K562 (cell line): Measurements from ENCODE around the gene CERS6. TPM values are rescaled to one million over a fixed set of nuclear protein-coding genes. Genes with fewer than 3 reads are reported as not detected.
A peak's percentile ranks its signal among the peaks of the same experiment; 100 is the strongest.

Experiments
- CLOCK ChIP-seq: fragments of 250-450 bp; sonication (Bioruptor Pico); IDR thresholded peaks from 2 replicates; pipeline ENCODE4 v1.4.0; 2020; ENCODE audit warnings: mild to moderate bottlenecking, moderate library complexity, borderline replicate concordance
- CTCF ChIP-seq, 3 experiments: IDR thresholded peaks in 2 of 3; conservative IDR thresholded peaks in 1 of 3; 2 replicates each; pipeline ENCODE4 v1.5.1; 2011 to 2012; ENCODE audit warnings: low read length in 3 of 3, mild to moderate bottlenecking in 3 of 3, control low read depth in 2 of 3, improper control_type of control experiment in 1 of 3, inconsistent platforms in 1 of 3, low read depth in 1 of 3, mixed read lengths in 1 of 3, moderate library complexity in 1 of 3; ENCODE audit not compliant: insufficient read depth in 2 of 3
- IRF2 ChIP-seq: sonication (generic); formaldehyde crosslinking; IDR thresholded peaks from 2 replicates; pipeline ENCODE4 v1.8.1; 2022; ENCODE audit warnings: mild to moderate bottlenecking, missing genetic modification reagents
- polyA plus RNA-seq, 8 experiments: library from polyadenylated mRNA; depleted of rRNA in 4 of 8; stranded (reverse) in 5 of 8; unstranded in 3 of 8; fragments of >200 nt; fragmentation: Nextera tagmentation in 2 of 8; fragmentation: Illumina TruSeq in 1 of 8; extraction: Ambion mirVana in 2 of 8; extraction: Trizol in 1 of 8; gene quantifications; 2 replicates each; pipeline versions ENCODE4 v1.2.1 to v1.2.3, GENCODE V29; 2011 to 2014; ENCODE audit warnings: inconsistent platforms in 1 of 8, missing spikeins in 1 of 8
- total RNA-seq, 7 experiments: library from RNA; depleted of rRNA in 6 of 7; stranded (reverse); fragments of >200 nt in 6 of 7; fragmentation: Illumina TruSeq in 2 of 7; extraction: Trizol in 2 of 7; gene quantifications; 2 replicates each; pipeline versions ENCODE4 v1.2.1 to v1.2.3, GENCODE V29; 2011 to 2021; ENCODE audit warnings: low replicate concordance in 1 of 7
- TF ChIP-seq, protein P1 (sequence below): sonication (generic); formaldehyde crosslinking; IDR thresholded peaks from 2 replicates; pipeline ENCODE4 v1.8.1; 2023; ENCODE audit warnings: mild to moderate bottlenecking, missing genetic modification reagents

The CERS6 gene
- total and polyA plus RNA-seq, 9 of the 15 experiments (the other 6 are each of a cell fraction or from before 2014, with no cell fraction given), result 1.6 to 13.6 (median 11.4) TPM

DNA sequence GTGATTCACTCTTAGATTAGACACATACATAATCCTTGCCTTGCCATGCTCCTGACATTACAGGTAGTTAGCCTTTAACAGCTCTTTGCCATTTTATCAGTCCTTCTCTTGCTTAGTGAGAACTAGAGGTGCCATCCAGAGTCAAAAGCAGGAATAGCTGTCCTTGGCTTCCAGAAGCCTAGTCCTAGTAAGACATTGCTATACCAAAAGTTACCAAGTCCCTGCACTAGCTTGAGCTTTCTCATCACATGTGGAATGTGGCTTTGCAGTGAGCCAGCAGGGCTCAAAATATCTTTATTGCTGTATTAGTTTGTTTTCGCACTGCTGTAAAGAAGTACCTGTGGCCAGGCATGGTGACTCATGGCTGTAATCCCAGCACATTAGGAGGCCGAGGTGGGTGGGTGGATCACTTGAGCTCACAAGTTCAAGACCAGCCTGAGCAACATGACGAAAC, 241.6 kb downstream of the CERS6 start (continued):
- TF ChIP-seq CTCF (IDR thresholded peaks at IDR 0.05 in 2 of 3, conservative IDR thresholded peaks at IDR 0.05 in 1 of 3; ENCODE audit: insufficient read depth in 2 of 3, low read depth in 1 of 3, low read length in 3 of 3) (peak in 1 of 3 experiments; percentile 7; a peak in 1 of 6 replicates), CLOCK (CRISPR knock-in tag) (no peak), IRF2 (CRISPR knock-in tag) (no peak)
- TF ChIP-seq, protein P1, sequence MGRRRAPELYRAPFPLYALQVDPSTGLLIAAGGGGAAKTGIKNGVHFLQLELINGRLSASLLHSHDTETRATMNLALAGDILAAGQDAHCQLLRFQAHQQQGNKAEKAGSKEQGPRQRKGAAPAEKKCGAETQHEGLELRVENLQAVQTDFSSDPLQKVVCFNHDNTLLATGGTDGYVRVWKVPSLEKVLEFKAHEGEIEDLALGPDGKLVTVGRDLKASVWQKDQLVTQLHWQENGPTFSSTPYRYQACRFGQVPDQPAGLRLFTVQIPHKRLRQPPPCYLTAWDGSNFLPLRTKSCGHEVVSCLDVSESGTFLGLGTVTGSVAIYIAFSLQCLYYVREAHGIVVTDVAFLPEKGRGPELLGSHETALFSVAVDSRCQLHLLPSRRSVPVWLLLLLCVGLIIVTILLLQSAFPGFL (CRISPR knock-in tag), result no peak
- TF ChIP-seq, all 486 proteins: peak for 4
